22Rv1 (cell line): Measurements from ENCODE around the gene ETDB.

Experiments
- CTCF ChIP-seq: fragments of 450-650 bp; IDR thresholded peaks from 2 replicates; pipeline ENCODE4 v1.5.1; 2017; ENCODE audit warnings: mild to moderate bottlenecking
- ZFX ChIP-seq: fragments of 450-650 bp; IDR thresholded peaks from 2 replicates; pipeline ENCODE4 v1.6.1; 2017; ENCODE audit warnings: antibody characterized with exemption, borderline replicate concordance

- no peak for TF ChIP-seq CTCF
- no peak for TF ChIP-seq ZFX
These were observed 24.6 kb downstream of the ETDB start for GRCh38 chrX:135095715-135096114.
